ENCODE measurements around the gene PRKAG2.

PRKAG2 gene

DNA sequence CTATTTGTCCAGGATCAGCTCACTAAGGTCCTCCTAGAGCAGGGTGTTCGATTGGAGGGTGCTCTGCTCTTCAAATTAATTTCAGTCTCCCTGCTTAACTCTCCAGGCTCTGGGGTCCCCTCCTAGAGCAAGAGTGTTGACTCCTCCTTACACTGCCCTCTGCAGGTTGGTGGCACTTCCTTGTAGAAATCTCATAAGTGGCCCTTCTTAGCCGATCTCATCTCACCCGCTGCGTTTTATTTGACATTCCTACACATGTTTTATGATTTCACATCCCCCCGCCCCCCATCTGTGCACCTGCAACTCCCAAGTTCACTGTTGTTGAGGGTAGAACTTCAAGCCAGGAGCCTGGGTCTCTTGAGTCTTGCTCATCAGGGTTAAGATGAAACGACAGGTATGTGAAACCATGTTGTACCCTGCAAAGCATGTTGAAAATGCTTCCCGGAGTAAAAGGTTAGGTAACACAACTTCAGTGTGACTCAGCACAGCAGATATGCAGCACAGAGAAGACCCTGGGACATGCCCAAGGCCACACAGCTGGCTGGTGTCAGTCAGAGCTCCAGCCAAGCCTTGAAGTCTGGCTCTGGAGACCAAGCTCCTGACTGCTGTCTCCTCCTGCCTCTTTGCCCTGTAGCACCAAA, 171.2 kb downstream of the PRKAG2 start:
- H3K4me3 ChIP-seq (ENCODE audit: extremely low read depth, insufficient read depth, low read length, poor library complexity, severe bottlenecking), result no peak overlapping the region

DNA sequence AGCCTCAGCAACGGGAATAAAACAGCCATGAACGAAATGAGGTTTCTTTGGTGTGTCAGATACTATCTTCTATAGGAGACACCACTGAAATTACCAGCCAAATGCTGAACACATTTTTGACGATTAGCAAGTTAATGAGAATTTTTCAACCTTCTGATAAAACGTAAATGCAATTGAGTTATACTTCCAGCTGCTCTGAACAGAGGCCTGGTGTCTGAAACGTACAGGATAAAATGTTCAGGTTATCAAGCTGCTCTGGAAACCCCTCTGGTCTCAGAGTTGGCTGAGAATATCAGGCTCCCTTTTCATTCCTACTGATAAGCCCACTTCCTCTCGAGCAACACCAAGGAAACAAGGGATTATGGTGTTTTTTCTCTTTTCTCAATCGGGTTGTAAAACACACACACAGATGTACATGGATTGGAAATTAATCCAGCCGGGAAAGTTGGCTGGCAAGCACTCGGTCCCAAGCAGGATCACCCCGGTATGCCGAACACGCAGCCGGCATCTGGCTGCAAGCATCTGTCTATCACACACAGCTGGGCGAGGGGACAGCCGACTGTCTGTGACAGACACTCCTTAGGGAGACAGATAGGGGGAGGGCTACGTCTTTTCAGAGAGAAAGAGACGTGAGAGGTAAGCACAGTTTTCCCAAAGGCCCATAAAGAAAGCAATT, 171.8 kb downstream of the PRKAG2 start:
- WGBS, 2 experiments (ENCODE audit: insufficient coverage in 2 of 2), result 48 to 55% methylated on average over 13 to 15 of the region's 17 CpGs
- Histone ChIP-seq H3K4me1 (ENCODE audit: control insufficient read depth, insufficient read depth, low read length, poor library complexity, severe bottlenecking) (peaks cover 17% of the 10 kb centered on the region), H3K36me3 (ENCODE audit: control insufficient read depth, insufficient read depth, low read length) (no peaks in the 10 kb centered on the region), H3K9me3 (ENCODE audit: control insufficient read depth, low read length) (no peaks in the 10 kb centered on the region), H3K27ac (ENCODE audit: low read depth, low read length, severe bottlenecking) (peak overlapping the region; percentile 59), H3K4me3 (ENCODE audit: extremely low read depth, insufficient read depth, low read length, poor library complexity, severe bottlenecking) (no peak overlapping the region)

More for the DNA sequence above, 171.2 kb downstream of the PRKAG2 start:
- Histone ChIP-seq H3K9me3 (ENCODE audit: control insufficient read depth, low read length) (no peaks in the 10 kb centered on the region), H3K4me1 (ENCODE audit: control insufficient read depth, insufficient read depth, low read length, poor library complexity, severe bottlenecking) (peaks cover 17% of the 10 kb centered on the region), H3K36me3 (ENCODE audit: control insufficient read depth, insufficient read depth, low read length) (no peaks in the 10 kb centered on the region), H3K27ac (ENCODE audit: low read depth, low read length, severe bottlenecking) (peak overlapping the region; percentile 59)
- WGBS, 2 experiments (ENCODE audit: insufficient coverage in 2 of 2), result 34 to 46% methylated on average over 4 to 5 of the region's 7 CpGs

GRCh38 chr7:151704299-151704959, 172.5 kb downstream of the PRKAG2 start:
- Histone ChIP-seq H3K27ac (ENCODE audit: low read depth, low read length, severe bottlenecking) (no peak overlapping the region), H3K4me1 (ENCODE audit: control insufficient read depth, insufficient read depth, low read length, poor library complexity, severe bottlenecking) (peaks cover 18% of the 10 kb centered on the region), H3K36me3 (ENCODE audit: control insufficient read depth, insufficient read depth, low read length) (no peaks in the 10 kb centered on the region), H3K4me3 (ENCODE audit: extremely low read depth, insufficient read depth, low read length, poor library complexity, severe bottlenecking) (no peak overlapping the region), H3K9me3 (ENCODE audit: control insufficient read depth, low read length) (no peaks in the 10 kb centered on the region)
- 93% methylated on average over 12 of the region's 15 CpGs for WGBS, 2 experiments (ENCODE audit: insufficient coverage in 2 of 2)

- peaks cover 25% of the 10 kb centered on the region for H3K4me1 ChIP-seq (ENCODE audit: control insufficient read depth, insufficient read depth, low read length, poor library complexity, severe bottlenecking)
- no peaks in the 10 kb centered on the region for H3K9me3 ChIP-seq (ENCODE audit: control insufficient read depth, low read length)
- H3K36me3 ChIP-seq (ENCODE audit: control insufficient read depth, insufficient read depth, low read length), result no peaks in the 10 kb centered on the region
- H3K4me3 ChIP-seq (ENCODE audit: extremely low read depth, insufficient read depth, low read length, poor library complexity, severe bottlenecking), result no peak overlapping the region
- 97 to 98% methylated on average over 9 of the region's 9 CpGs for WGBS, 2 experiments (ENCODE audit: insufficient coverage in 2 of 2)
- no peak overlapping the region for H3K27ac ChIP-seq (ENCODE audit: low read depth, low read length, severe bottlenecking)
Observed at GRCh38 chr7:151702961-151703360, 174.0 kb downstream of the PRKAG2 start.

GRCh38 chr7:151700586-151701165, 176.2 kb downstream of the PRKAG2 start:
- Histone ChIP-seq H3K9me3 (ENCODE audit: control insufficient read depth, low read length) (no peaks in the 10 kb centered on the region), H3K36me3 (ENCODE audit: control insufficient read depth, insufficient read depth, low read length) (no peaks in the 10 kb centered on the region), H3K4me1 (ENCODE audit: control insufficient read depth, insufficient read depth, low read length, poor library complexity, severe bottlenecking) (peaks cover 29% of the 10 kb centered on the region), H3K4me3 (ENCODE audit: extremely low read depth, insufficient read depth, low read length, poor library complexity, severe bottlenecking) (no peak overlapping the region), H3K27ac (ENCODE audit: low read depth, low read length, severe bottlenecking) (no peak overlapping the region)
- WGBS, 2 experiments (ENCODE audit: insufficient coverage in 2 of 2), result 93 to 94% methylated on average over 11 to 12 of the region's 13 CpGs

DNA sequence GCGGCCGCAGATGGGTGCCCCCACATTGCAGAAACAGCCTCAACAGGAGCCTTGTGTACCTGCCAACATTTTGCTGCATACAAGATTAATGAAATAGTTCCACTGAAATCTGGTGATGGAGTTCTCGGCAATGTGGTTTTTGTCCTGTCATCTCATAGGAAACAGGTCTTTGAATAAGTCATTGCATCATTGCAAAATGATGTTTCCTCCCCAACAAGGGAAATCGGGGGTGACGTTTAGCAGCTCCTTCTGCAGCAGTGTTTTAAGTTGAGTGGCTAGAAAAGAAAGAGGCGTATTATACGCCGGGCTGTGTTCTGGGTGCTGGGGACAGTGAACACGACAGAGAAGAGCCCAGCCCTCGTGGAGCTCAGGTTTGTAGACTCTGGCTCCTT, 177.0 kb downstream of the PRKAG2 start:
- Histone ChIP-seq H3K4me1 (ENCODE audit: control insufficient read depth, insufficient read depth, low read length, poor library complexity, severe bottlenecking) (peaks cover 28% of the 10 kb centered on the region), H3K36me3 (ENCODE audit: control insufficient read depth, insufficient read depth, low read length) (no peaks in the 10 kb centered on the region), H3K27ac (ENCODE audit: low read depth, low read length, severe bottlenecking) (no peak overlapping the region), H3K4me3 (ENCODE audit: extremely low read depth, insufficient read depth, low read length, poor library complexity, severe bottlenecking) (no peak overlapping the region), H3K9me3 (ENCODE audit: control insufficient read depth, low read length) (no peaks in the 10 kb centered on the region)
- WGBS, 2 experiments (ENCODE audit: insufficient coverage in 2 of 2), result 94 to 95% methylated on average over 7 to 9 of the region's 10 CpGs

GRCh38 chr7:151699147-151699927, 177.6 kb downstream of the PRKAG2 start:
- 83 to 91% methylated on average over 15 to 16 of the region's 16 CpGs for WGBS, 2 experiments (ENCODE audit: insufficient coverage in 2 of 2)
- H3K4me3 ChIP-seq (ENCODE audit: extremely low read depth, insufficient read depth, low read length, poor library complexity, severe bottlenecking), result no peak overlapping the region

DNA sequence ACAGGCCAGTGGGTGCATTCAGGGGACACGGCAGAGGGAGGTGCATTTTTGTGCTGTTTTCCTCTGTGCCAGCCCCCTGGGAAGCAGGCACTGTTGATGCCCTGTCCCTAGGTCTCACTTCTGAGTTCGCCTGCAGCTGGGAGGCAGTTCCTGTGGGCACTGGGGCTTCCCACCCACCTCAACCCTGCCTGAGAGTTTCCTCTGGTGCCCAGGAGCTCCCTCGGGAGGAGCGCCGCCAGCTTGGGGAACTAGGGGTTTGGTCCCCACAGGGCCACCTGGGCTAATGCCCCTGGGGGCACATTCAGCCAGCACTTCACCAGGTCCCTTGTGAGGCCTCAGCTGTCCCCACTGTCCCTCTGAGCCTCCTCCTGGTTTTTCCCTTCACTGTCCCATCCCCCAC, 179.0 kb downstream of the PRKAG2 start:
- no peak overlapping the region for H3K27ac ChIP-seq (ENCODE audit: low read depth, low read length, severe bottlenecking)
- 90 to 95% methylated on average over 4 to 5 of the region's 5 CpGs for WGBS, 2 experiments (ENCODE audit: insufficient coverage in 2 of 2)

More at GRCh38 chr7:151699147-151699927, 177.6 kb downstream of the PRKAG2 start:
- no peak overlapping the region for H3K27ac ChIP-seq (ENCODE audit: low read depth, low read length, severe bottlenecking)
- no peaks in the 10 kb centered on the region for H3K36me3 ChIP-seq (ENCODE audit: control insufficient read depth, insufficient read depth, low read length)
- no peaks in the 10 kb centered on the region for H3K9me3 ChIP-seq (ENCODE audit: control insufficient read depth, low read length)
- H3K4me1 ChIP-seq (ENCODE audit: control insufficient read depth, insufficient read depth, low read length, poor library complexity, severe bottlenecking), result peaks cover 28% of the 10 kb centered on the region

DNA sequence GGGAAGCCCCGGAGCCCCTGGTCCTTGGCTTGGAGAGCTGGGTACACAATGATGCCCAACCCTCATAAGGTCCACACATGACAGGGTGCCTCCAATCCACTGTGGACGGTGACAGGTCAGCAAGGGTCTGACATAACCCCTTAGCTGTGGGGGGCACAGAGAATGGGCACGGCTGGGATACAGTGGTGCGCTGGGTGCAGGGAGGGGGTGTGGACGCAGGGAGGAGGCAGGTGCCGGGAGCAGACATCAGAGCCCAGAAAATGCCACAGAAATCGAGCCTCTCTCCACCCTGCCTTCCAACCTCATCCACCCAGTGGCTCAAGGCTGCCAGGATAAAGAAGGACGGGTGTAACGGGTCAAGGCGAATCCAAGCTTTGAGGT, 179.4 kb downstream of the PRKAG2 start:
- no peaks in the 10 kb centered on the region for H3K36me3 ChIP-seq (ENCODE audit: control insufficient read depth, insufficient read depth, low read length)
- H3K27ac ChIP-seq (ENCODE audit: low read depth, low read length, severe bottlenecking), result no peak overlapping the region
- H3K4me3 ChIP-seq (ENCODE audit: extremely low read depth, insufficient read depth, low read length, poor library complexity, severe bottlenecking), result no peak overlapping the region
- peaks cover 31% of the 10 kb centered on the region for H3K4me1 ChIP-seq (ENCODE audit: control insufficient read depth, insufficient read depth, low read length, poor library complexity, severe bottlenecking)
- no peaks in the 10 kb centered on the region for H3K9me3 ChIP-seq (ENCODE audit: control insufficient read depth, low read length)
- WGBS, 2 experiments (ENCODE audit: insufficient coverage in 2 of 2), result 92 to 100% methylated on average over 5 to 7 of the region's 10 CpGs

More for the DNA sequence above, 179.0 kb downstream of the PRKAG2 start:
- H3K9me3 ChIP-seq (ENCODE audit: control insufficient read depth, low read length), result no peaks in the 10 kb centered on the region
- peaks cover 27% of the 10 kb centered on the region for H3K4me1 ChIP-seq (ENCODE audit: control insufficient read depth, insufficient read depth, low read length, poor library complexity, severe bottlenecking)
- H3K4me3 ChIP-seq (ENCODE audit: extremely low read depth, insufficient read depth, low read length, poor library complexity, severe bottlenecking), result no peak overlapping the region
- no peaks in the 10 kb centered on the region for H3K36me3 ChIP-seq (ENCODE audit: control insufficient read depth, insufficient read depth, low read length)
